Measurements from ENCODE around the gene PRPSAP2.

Gene PRPSAP2

GRCh38 chr17:18925187-18925586 lies 67.3 kb downstream of the PRPSAP2 start:
- Histone ChIP-seq H3K4me3 (ENCODE audit: low read length) (no peak overlapping the region), H3K27me3 (ENCODE audit: control insufficient read depth, insufficient read depth, low read length) (no peaks in the 10 kb centered on the region), H3K9ac (ENCODE audit: low read length) (no peak overlapping the region), H3K4me1 (ENCODE audit: control insufficient read depth, insufficient read depth, low read length) (peaks cover 8% of the 10 kb centered on the region), H3K36me3 (ENCODE audit: control insufficient read depth, insufficient read depth, low read length) (no peaks in the 10 kb centered on the region), H3K9me3 (ENCODE audit: control insufficient read depth, low read length) (no peaks in the 10 kb centered on the region)

- Histone ChIP-seq H3K27me3 (ENCODE audit: control insufficient read depth, insufficient read depth, low read length) (no peaks in the 10 kb centered on the region), H3K9ac (ENCODE audit: low read length) (no peak overlapping the region), H3K9me3 (ENCODE audit: control insufficient read depth, low read length) (no peaks in the 10 kb centered on the region), H3K4me1 (ENCODE audit: control insufficient read depth, insufficient read depth, low read length) (no peaks in the 10 kb centered on the region), H3K4me3 (ENCODE audit: low read length) (no peak overlapping the region), H3K36me3 (ENCODE audit: control insufficient read depth, insufficient read depth, low read length) (no peaks in the 10 kb centered on the region)
Measured at GRCh38 chr17:18928628-18929125, 70.7 kb downstream of the PRPSAP2 start.

- Histone ChIP-seq H3K9me3 (ENCODE audit: control insufficient read depth, low read length) (no peaks in the 10 kb centered on the region), H3K4me3 (ENCODE audit: low read length) (no peak overlapping the region), H3K9ac (ENCODE audit: low read length) (no peak overlapping the region), H3K4me1 (ENCODE audit: control insufficient read depth, insufficient read depth, low read length) (no peaks in the 10 kb centered on the region), H3K36me3 (ENCODE audit: control insufficient read depth, insufficient read depth, low read length) (no peaks in the 10 kb centered on the region), H3K27me3 (ENCODE audit: control insufficient read depth, insufficient read depth, low read length) (no peaks in the 10 kb centered on the region)
Measured at GRCh38 chr17:18932360-18933055, 74.6 kb downstream of the PRPSAP2 start.

- no peaks in the 10 kb centered on the region for H3K27me3 ChIP-seq (ENCODE audit: control insufficient read depth, insufficient read depth, low read length)
- H3K9me3 ChIP-seq (ENCODE audit: control insufficient read depth, low read length) = no peaks in the 10 kb centered on the region
- H3K4me3 ChIP-seq (ENCODE audit: low read length) = no peak overlapping the region
- no peak overlapping the region for H3K9ac ChIP-seq (ENCODE audit: low read length)
- H3K4me1 ChIP-seq (ENCODE audit: control insufficient read depth, insufficient read depth, low read length) = no peaks in the 10 kb centered on the region
- H3K36me3 ChIP-seq (ENCODE audit: control insufficient read depth, insufficient read depth, low read length) = no peaks in the 10 kb centered on the region
Measured at GRCh38 chr17:18933102-18934058, 75.4 kb downstream of the PRPSAP2 start.

- H3K27me3 ChIP-seq (ENCODE audit: control insufficient read depth, insufficient read depth, low read length) = no peaks in the 10 kb centered on the region
- no peaks in the 10 kb centered on the region for H3K36me3 ChIP-seq (ENCODE audit: control insufficient read depth, insufficient read depth, low read length)
- H3K4me1 ChIP-seq (ENCODE audit: control insufficient read depth, insufficient read depth, low read length) = no peaks in the 10 kb centered on the region
- no peak overlapping the region for H3K4me3 ChIP-seq (ENCODE audit: low read length)
- no peak overlapping the region for H3K9ac ChIP-seq (ENCODE audit: low read length)
- H3K9me3 ChIP-seq (ENCODE audit: control insufficient read depth, low read length) = no peaks in the 10 kb centered on the region
Measured at GRCh38 chr17:18937981-18938691, 80.2 kb downstream of the PRPSAP2 start.

- Histone ChIP-seq H3K4me1 (ENCODE audit: control insufficient read depth, insufficient read depth, low read length) (no peaks in the 10 kb centered on the region), H3K36me3 (ENCODE audit: control insufficient read depth, insufficient read depth, low read length) (no peaks in the 10 kb centered on the region), H3K9ac (ENCODE audit: low read length) (no peak overlapping the region), H3K4me3 (ENCODE audit: low read length) (no peak overlapping the region), H3K27me3 (ENCODE audit: control insufficient read depth, insufficient read depth, low read length) (no peaks in the 10 kb centered on the region), H3K9me3 (ENCODE audit: control insufficient read depth, low read length) (no peaks in the 10 kb centered on the region)
Measured at GRCh38 chr17:18938692-18939023, 80.7 kb downstream of the PRPSAP2 start.

GRCh38 chr17:18944646-18945045 lies 86.7 kb downstream of the PRPSAP2 start:
- Histone ChIP-seq H3K36me3 (ENCODE audit: control insufficient read depth, insufficient read depth, low read length) (no peaks in the 10 kb centered on the region), H3K9ac (ENCODE audit: low read length) (no peak overlapping the region), H3K4me3 (ENCODE audit: low read length) (no peak overlapping the region), H3K27me3 (ENCODE audit: control insufficient read depth, insufficient read depth, low read length) (peaks cover 6% of the 10 kb centered on the region), H3K4me1 (ENCODE audit: control insufficient read depth, insufficient read depth, low read length) (no peaks in the 10 kb centered on the region), H3K9me3 (ENCODE audit: control insufficient read depth, low read length) (no peaks in the 10 kb centered on the region)

- peaks cover 10% of the 10 kb centered on the region for H3K27me3 ChIP-seq (ENCODE audit: control insufficient read depth, insufficient read depth, low read length)
- no peaks in the 10 kb centered on the region for H3K4me1 ChIP-seq (ENCODE audit: control insufficient read depth, insufficient read depth, low read length)
- no peaks in the 10 kb centered on the region for H3K36me3 ChIP-seq (ENCODE audit: control insufficient read depth, insufficient read depth, low read length)
- no peaks in the 10 kb centered on the region for H3K9me3 ChIP-seq (ENCODE audit: control insufficient read depth, low read length)
- H3K4me3 ChIP-seq (ENCODE audit: low read length) = no peak overlapping the region
- H3K9ac ChIP-seq (ENCODE audit: low read length) = no peak overlapping the region
Measured at GRCh38 chr17:18946536-18946935, 88.6 kb downstream of the PRPSAP2 start.

- Histone ChIP-seq H3K27me3 (ENCODE audit: control insufficient read depth, insufficient read depth, low read length) (peaks cover 10% of the 10 kb centered on the region), H3K36me3 (ENCODE audit: control insufficient read depth, insufficient read depth, low read length) (no peaks in the 10 kb centered on the region), H3K9me3 (ENCODE audit: control insufficient read depth, low read length) (no peaks in the 10 kb centered on the region), H3K9ac (ENCODE audit: low read length) (no peak overlapping the region), H3K4me3 (ENCODE audit: low read length) (no peak overlapping the region), H3K4me1 (ENCODE audit: control insufficient read depth, insufficient read depth, low read length) (no peaks in the 10 kb centered on the region)
Measured at GRCh38 chr17:18947866-18948265, 89.9 kb downstream of the PRPSAP2 start.

- Histone ChIP-seq H3K9ac (ENCODE audit: low read length) (no peak overlapping the region), H3K36me3 (ENCODE audit: control insufficient read depth, insufficient read depth, low read length) (no peaks in the 10 kb centered on the region), H3K4me3 (ENCODE audit: low read length) (no peak overlapping the region), H3K4me1 (ENCODE audit: control insufficient read depth, insufficient read depth, low read length) (no peaks in the 10 kb centered on the region), H3K27me3 (ENCODE audit: control insufficient read depth, insufficient read depth, low read length) (peaks cover 10% of the 10 kb centered on the region), H3K9me3 (ENCODE audit: control insufficient read depth, low read length) (no peaks in the 10 kb centered on the region)
Measured at GRCh38 chr17:18948476-18949006, 90.6 kb downstream of the PRPSAP2 start.

- Histone ChIP-seq H3K4me3 (ENCODE audit: low read length) (no peak overlapping the region), H3K4me1 (ENCODE audit: control insufficient read depth, insufficient read depth, low read length) (no peaks in the 10 kb centered on the region), H3K27me3 (ENCODE audit: control insufficient read depth, insufficient read depth, low read length) (peaks cover 10% of the 10 kb centered on the region), H3K36me3 (ENCODE audit: control insufficient read depth, insufficient read depth, low read length) (no peaks in the 10 kb centered on the region), H3K9me3 (ENCODE audit: control insufficient read depth, low read length) (no peaks in the 10 kb centered on the region), H3K9ac (ENCODE audit: low read length) (no peak overlapping the region)
Measured at GRCh38 chr17:18949566-18949965, 91.6 kb downstream of the PRPSAP2 start.

Data from mucosa of stomach (tissue), 1 donor.